GM12864 (cell line): ENCODE measurements around the gene PPAN.

Experiments
- DNase-seq: peaks from one replicate; pipeline ENCODE4 v3.0.0-alpha.2; 2011; ENCODE audit warnings: low read depth
- H3K4me3 ChIP-seq: 2 replicates; pipeline ENCODE4 v1.5.1; 2011; ENCODE audit warnings: mild to moderate bottlenecking, low read depth, low read length, control low read depth
- CTCF ChIP-seq: IDR thresholded peaks from 2 replicates; pipeline ENCODE4 v1.5.1; 2011; ENCODE audit warnings: low read depth, mild to moderate bottlenecking, moderate library complexity, low read length, control low read depth, inconsistent platforms; ENCODE audit errors: missing control alignments

Gene PPAN

GRCh38 chr19:10093295-10094186, 12.6 kb upstream of the PPAN start:
- TF ChIP-seq CTCF, result no peak
- no peak for DNase-seq
- H3K4me3 ChIP-seq, result no peak overlapping the region

- DNase-seq, result no peak
- no peak for TF ChIP-seq CTCF
- peak overlapping the region; percentile 39 for H3K4me3 ChIP-seq
Observed at GRCh38 chr19:10095622-10095947, 10.6 kb upstream of the PPAN start.

GRCh38 chr19:10095948-10096614, 10.1 kb upstream of the PPAN start:
- DNase-seq, result peak; percentile 65
- peak overlapping the region; percentile 49 for H3K4me3 ChIP-seq
- TF ChIP-seq CTCF, result no peak

- peak overlapping the region; percentile 49 for H3K4me3 ChIP-seq
- TF ChIP-seq CTCF, result no peak
- DNase-seq, result no peak
Observed at GRCh38 chr19:10096615-10096963, 9.6 kb upstream of the PPAN start.

GRCh38 chr19:10100163-10100785, 5.9 kb upstream of the PPAN start:
- TF ChIP-seq CTCF, result no peak
- H3K4me3 ChIP-seq, result peak overlapping the region; percentile 22; the same call in 1 of the 2 replicates
- DNase-seq, result no peak

- H3K4me3 ChIP-seq, result peak overlapping the region; percentile 49
- peak; percentile 77 for DNase-seq
- no peak for TF ChIP-seq CTCF
Observed at GRCh38 chr19:10102787-10103236, 3.4 kb upstream of the PPAN start.
